GM18498 (cell line): Measurements from ENCODE around the gene ARV1.

Source experiments
- ATAC-seq: cut with Tn5 transposase; IDR thresholded peaks from one replicate; pipeline ENCODE4 v1.9.1; 2021; ENCODE audit warnings: mild to moderate bottlenecking, moderate library complexity; ENCODE audit not compliant: unreplicated experiment

ARV1 gene

GRCh38 chr1:230978491-230979388, at the start of gene ARV1, which contains the start of gene TTC13:
TSS of gene ARV1 (plus strand) at chr1:230979094. CDS start at chr1:230979106, 12 bp downstream.
TSS of gene TTC13 (minus strand) at chr1:230978861. CDS start at chr1:230978830, 31 bp downstream.
- peak; percentile 95 for ATAC-seq

GRCh38 chr1:230930986-230931385, 47.9 kb upstream of the ARV1 start:
- no peak for ATAC-seq

DNA sequence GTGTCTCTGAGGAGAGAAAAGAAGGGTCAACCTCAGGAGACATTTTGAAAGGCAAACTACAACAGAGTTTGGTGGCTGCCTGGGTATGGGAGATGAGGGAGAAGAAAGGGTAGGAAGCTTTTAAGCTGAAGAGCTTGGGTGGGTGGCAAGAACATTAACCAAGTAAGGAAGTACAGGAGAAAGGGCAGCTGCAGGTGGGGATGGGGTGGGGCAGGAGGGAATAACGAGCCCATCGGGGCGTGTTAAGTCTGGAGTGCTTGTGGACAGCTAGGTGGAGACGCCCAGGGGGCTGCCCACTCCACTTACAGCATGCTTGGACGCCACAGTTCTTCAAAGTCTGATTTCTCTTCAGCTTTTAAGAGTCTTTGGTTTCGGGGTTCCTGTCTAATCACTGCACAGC, 43.0 kb upstream of the ARV1 start:
- no peak for ATAC-seq

DNA sequence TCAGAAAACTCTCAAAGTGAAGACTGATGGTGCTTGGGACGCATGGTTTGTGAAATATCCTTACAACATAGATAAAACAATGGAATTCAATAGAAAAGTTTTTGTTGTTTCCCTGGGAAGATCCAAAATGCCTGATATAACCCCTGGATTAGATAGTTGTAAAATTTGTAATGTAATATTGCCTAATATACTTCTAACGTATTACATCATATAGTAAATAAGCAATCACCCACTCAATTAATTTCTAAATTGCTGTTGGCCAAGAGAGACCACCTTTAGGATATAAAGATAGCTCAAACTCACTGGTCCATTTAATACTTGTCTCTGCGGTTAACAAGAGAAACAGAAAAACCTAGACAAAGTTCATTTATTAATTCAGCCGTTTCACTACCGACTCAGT, 42.4 kb upstream of the ARV1 start:
- ATAC-seq, result no peak

DNA sequence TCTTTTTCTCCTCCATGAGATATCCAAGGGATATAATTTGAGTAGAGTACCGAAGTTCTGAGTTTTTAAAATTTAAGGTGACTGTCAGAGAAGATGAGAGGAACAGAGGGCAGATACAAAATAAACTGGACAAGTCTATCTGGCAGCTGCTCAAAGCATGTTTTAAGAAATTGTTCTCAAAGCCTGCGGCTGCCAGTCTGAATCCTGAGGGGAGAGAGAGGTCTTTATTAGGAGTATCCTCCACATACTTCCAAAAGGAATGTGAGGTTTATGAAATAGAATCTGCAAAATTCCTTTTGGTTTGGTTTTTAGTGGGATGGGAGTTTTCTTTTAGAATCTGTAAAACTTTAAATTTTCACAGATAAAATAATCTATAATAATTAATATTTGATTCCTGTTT, 41.5 kb upstream of the ARV1 start:
- no peak for ATAC-seq

- ATAC-seq, result no peak
Observed at GRCh38 chr1:230938924-230939368, 39.9 kb upstream of the ARV1 start.

GRCh38 chr1:230939806-230940489, 38.9 kb upstream of the ARV1 start:
- no peak for ATAC-seq

- no peak for ATAC-seq
Observed at GRCh38 chr1:230940848-230941247, 38.0 kb upstream of the ARV1 start.

DNA sequence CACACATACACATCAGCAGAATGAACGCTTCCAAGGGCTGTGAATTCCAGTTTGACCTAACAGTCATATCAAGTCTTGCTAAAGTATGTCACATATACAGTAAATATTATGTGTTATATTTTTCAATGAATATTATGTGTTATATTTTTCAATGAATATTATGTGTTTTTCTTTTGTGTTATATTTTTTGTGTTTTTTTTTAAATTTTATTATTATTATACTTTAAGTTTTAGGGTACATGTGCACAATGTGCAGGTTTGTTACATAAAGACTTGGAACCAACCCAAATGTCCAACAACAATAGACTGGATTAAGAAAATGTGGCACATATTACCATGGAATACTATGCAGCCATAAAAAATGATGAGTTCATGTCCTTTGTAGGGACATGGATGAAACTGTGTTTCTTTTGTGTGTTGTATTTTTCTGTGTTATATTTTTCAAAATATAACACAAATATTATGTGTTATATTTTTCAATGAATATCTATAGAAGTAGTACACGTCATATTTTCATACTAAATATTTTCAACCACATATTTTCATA, 35.8 kb upstream of the ARV1 start:
- no peak for ATAC-seq

GRCh38 chr1:230948301-230948700, 30.6 kb upstream of the ARV1 start:
- no peak for ATAC-seq

DNA sequence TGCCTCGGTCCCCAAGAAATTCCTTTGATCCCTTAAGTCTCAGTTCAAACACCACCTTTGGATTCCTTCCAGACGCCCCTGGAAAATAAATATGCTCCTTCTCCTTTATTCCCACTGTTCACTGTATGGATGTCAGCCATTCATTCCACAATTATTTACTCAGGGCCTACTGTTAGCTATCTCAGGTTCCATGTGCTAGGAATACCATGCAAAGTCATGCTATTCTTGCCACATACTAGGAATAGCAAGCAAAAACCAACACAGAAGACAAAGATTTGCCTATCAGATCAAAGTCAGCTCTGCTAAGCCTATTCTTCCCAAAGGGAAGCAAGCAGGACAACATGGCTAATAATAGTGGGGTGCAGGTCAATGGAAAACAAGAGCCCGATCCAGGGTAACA, 30.0 kb upstream of the ARV1 start:
- ATAC-seq, result no peak

GRCh38 chr1:230950404-230950803, 28.5 kb upstream of the ARV1 start:
- no peak for ATAC-seq

- ATAC-seq, result peak; percentile 83
Observed at GRCh38 chr1:230957580-230957989, 21.3 kb upstream of the ARV1 start.

DNA sequence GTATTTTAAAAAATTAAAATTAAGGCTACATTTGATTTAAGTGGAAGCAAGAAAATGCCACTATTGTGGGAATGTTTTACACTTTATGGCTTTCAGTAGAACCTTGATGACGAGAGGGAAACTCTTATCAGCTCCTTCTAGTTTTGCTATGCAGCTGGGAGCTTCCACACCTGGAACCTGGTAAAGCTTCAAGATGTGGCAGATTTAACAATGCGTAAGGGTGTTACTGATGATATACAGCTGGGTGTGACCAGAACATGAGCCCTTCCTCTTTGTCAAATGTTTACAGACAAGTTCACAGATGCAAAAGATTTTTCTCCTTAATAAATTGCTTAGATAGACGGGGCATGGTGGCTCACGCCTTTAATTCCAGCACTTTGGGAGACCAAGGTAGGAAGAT, 20.5 kb upstream of the ARV1 start:
- no peak for ATAC-seq

- no peak for ATAC-seq
Observed at GRCh38 chr1:230964896-230965295, 14.0 kb upstream of the ARV1 start.

- ATAC-seq, result no peak
Observed at GRCh38 chr1:230965535-230965934, 13.4 kb upstream of the ARV1 start.

- no peak for ATAC-seq
Observed at GRCh38 chr1:230966358-230966873, 12.5 kb upstream of the ARV1 start.

DNA sequence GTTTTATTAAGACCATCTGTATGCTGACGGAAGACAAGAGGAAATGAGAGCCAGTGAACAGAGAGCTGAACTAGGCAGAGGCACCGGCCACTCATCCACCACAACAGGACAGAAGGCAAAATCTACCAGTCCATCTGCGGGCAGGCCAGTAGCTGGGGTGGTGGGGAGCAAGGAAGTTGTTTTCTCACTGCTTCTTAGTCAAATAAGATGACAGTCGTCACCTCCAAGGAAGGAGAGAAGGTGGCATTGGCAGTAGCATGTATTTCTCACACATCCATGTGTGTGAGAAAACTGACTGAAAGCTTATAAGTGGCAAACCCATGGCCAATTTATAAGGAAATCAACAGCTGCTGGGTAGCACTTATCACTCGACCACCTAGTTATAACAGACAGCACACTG, 8.5 kb upstream of the ARV1 start:
- ATAC-seq, result no peak

- ATAC-seq, result no peak
Observed at GRCh38 chr1:230971771-230972170, 7.1 kb upstream of the ARV1 start.

DNA sequence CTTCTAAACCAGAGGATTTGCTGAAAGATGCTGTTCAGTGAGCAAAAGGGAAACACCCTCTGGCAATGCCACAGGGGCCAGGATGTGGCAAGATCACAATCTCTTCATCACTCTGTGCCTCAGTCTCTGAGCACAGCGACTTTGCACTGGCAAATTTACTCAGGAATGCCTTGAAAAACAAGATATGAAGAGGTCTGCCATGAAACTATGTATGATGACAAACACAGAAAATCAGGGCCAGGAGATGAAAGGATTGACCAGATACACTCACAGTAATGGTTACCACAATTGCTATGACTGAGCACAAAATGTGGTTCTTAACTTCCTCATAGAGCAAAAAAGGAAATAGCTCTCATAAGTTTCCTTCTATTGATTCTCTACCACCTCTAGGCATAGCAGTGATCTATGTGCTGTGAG, 6.0 kb upstream of the ARV1 start:
- ATAC-seq, result peak; percentile 74

DNA sequence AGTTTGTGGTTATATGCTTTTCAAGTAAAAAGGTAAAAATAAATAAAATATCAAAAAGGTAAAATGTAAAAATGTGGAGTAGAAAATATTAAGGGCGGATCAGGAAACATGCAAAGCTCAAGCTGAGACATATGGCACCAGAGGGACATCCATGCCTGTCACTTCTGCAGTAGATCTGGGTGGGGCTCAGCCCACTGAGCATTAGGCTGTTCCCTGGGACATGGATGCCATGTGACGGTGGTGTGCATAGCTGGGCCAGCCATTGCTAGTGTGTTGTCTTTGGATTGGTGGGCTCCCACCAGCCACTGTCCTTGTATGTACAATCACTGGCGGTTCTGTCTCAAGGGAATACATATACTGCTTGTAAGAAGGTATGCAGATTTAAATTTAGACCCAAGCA, 3.3 kb upstream of the ARV1 start:
- ATAC-seq, result no peak
